ENCODE results near the gene TOPORS.

DNA sequence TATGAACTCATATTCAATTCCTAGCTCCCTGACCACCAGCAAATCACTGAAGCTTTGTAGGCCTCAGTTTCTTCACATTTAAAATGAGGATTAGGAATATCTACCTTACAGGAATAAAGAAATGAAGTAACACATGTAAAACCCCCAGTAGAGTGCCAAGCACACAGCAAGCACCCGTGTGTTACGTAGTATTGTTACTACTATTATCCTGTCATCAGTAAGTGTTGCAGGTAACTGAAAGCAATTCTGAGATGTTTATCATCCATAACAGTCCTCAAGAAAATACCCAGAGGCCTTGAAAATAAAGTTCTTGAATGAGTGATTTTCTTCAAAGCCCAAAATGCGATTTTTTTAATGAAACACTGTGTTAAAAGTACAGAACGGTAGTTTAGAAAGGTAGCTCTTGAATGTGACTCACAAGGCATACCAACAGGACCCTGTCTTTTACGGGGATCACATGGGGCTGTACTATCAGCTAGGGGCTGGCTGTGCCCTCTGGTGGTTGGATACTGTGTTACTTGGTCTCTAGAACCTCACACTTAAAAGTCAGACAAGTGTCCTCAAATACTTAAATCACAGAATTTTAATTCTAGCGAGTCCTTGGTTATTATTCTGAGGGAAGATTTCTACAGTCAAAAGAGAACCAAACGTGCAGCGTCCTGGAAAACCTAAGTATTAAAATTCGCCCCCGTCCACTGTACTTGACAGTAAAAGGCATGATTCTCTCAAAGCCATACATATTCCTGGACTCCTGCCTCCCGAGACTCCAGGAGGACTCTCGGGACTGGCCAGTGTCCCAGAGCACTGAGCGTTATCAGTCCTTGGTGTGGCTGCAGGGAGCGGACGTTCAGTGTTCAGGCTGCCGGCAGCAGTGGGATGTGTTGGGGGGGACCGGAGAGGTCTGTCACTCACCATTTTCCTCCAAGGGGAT lies 19.8 kb upstream of the TOPORS start:
- TF ChIP-seq, protein P1, sequence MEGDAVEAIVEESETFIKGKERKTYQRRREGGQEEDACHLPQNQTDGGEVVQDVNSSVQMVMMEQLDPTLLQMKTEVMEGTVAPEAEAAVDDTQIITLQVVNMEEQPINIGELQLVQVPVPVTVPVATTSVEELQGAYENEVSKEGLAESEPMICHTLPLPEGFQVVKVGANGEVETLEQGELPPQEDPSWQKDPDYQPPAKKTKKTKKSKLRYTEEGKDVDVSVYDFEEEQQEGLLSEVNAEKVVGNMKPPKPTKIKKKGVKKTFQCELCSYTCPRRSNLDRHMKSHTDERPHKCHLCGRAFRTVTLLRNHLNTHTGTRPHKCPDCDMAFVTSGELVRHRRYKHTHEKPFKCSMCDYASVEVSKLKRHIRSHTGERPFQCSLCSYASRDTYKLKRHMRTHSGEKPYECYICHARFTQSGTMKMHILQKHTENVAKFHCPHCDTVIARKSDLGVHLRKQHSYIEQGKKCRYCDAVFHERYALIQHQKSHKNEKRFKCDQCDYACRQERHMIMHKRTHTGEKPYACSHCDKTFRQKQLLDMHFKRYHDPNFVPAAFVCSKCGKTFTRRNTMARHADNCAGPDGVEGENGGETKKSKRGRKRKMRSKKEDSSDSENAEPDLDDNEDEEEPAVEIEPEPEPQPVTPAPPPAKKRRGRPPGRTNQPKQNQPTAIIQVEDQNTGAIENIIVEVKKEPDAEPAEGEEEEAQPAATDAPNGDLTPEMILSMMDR (IDR thresholded peaks at IDR 0.05): peak; percentile 18; the same call in 1 of the 2 replicates
- TF ChIP-seq NR2C2 (CRISPR knock-in tag; IDR thresholded peaks at IDR 0.05) (no peak), ZNF671 (CRISPR knock-in tag; IDR thresholded peaks at IDR 0.05) (no peak), TEAD4 (CRISPR knock-in tag; IDR thresholded peaks at IDR 0.05) (no peak), KAT7 (CRISPR knock-in tag; IDR thresholded peaks at IDR 0.05; ENCODE audit: borderline replicate concordance) (no peak)
- TF ChIP-seq, protein P2, sequence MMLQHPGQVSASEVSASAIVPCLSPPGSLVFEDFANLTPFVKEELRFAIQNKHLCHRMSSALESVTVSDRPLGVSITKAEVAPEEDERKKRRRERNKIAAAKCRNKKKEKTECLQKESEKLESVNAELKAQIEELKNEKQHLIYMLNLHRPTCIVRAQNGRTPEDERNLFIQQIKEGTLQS (CRISPR knock-in tag; conservative IDR thresholded peaks at IDR 0.05): no peak
- TF ChIP-seq, protein P3, sequence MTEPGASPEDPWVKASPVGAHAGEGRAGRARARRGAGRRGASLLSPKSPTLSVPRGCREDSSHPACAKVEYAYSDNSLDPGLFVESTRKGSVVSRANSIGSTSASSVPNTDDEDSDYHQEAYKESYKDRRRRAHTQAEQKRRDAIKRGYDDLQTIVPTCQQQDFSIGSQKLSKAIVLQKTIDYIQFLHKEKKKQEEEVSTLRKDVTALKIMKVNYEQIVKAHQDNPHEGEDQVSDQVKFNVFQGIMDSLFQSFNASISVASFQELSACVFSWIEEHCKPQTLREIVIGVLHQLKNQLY (CRISPR knock-in tag; IDR thresholded peaks at IDR 0.05): no peak

Measured in WTC11 (cell line).